Fibroblast of gingiva (primary cell): ENCODE measurements around the gene SEMA4A.
"Not testable (repeated sequence)": the region's sequence is repeated elsewhere in the genome, so short reads cannot be mapped to it uniquely, and the experiment has no call there.

Source experiments
- DNase-seq: peaks from one replicate; pipeline ENCODE4 v3.0.0-alpha.2; 2011; ENCODE audit warnings: low read depth

Gene SEMA4A

GRCh38 chr1:156194300-156194652, 40.9 kb downstream of the SEMA4A start:
- DNase-seq, result no peak

GRCh38 chr1:156195853-156196252, 42.5 kb downstream of the SEMA4A start:
- no peak for DNase-seq

GRCh38 chr1:156196445-156196844, 43.1 kb downstream of the SEMA4A start:
- DNase-seq, result no peak

GRCh38 chr1:156198831-156199349, 45.5 kb downstream of the SEMA4A start:
- no peak for DNase-seq

- DNase-seq, result no peak
These were observed 46.7 kb downstream of the SEMA4A start for GRCh38 chr1:156200044-156200443.

GRCh38 chr1:156203331-156203730, 49.9 kb downstream of the SEMA4A start:
- no peak for DNase-seq

GRCh38 chr1:156204686-156205085, 51.3 kb downstream of the SEMA4A start:
- DNase-seq, result peak; percentile 75

- DNase-seq, result no peak
These were observed 57.9 kb downstream of the SEMA4A start for GRCh38 chr1:156211243-156211642.

GRCh38 chr1:156212130-156212529, 58.7 kb downstream of the SEMA4A start:
- no peak for DNase-seq

GRCh38 chr1:156212833-156213643, 59.7 kb downstream of the SEMA4A start, which contains the start of gene PMF1:
PMF1 (plus strand) TSS chr1:156213007; CDS start chr1:156213016, 9 bp downstream.
- DNase-seq, result peak; percentile 94

GRCh38 chr1:156213644-156213966, 60.2 kb downstream of the SEMA4A start:
- DNase-seq, result no peak

- no peak for DNase-seq
These were observed 60.8 kb downstream of the SEMA4A start for GRCh38 chr1:156214024-156214748.

- not testable (repeated sequence) for DNase-seq
These were observed 63.1 kb downstream of the SEMA4A start for GRCh38 chr1:156216361-156217086.

GRCh38 chr1:156217871-156218270, 64.5 kb downstream of the SEMA4A start:
- peak; percentile 31 for DNase-seq

- DNase-seq, result no peak
These were observed 66.8 kb downstream of the SEMA4A start for GRCh38 chr1:156220226-156220625.

- no peak for DNase-seq
These were observed 68.8 kb downstream of the SEMA4A start for GRCh38 chr1:156221986-156222692.

- no peak for DNase-seq
These were observed 72.3 kb downstream of the SEMA4A start for GRCh38 chr1:156225677-156226014.

- no peak for DNase-seq
These were observed 72.7 kb downstream of the SEMA4A start for GRCh38 chr1:156226116-156226538.

GRCh38 chr1:156226782-156227181, 73.4 kb downstream of the SEMA4A start:
- no peak for DNase-seq
